GM12874 (cell line): ENCODE measurements around the gene SYNGR4.

Experiments used
- CTCF ChIP-seq: IDR thresholded peaks from 2 replicates; pipeline ENCODE4 v1.5.1; 2011; ENCODE audit warnings: low read depth, mild to moderate bottlenecking, control low read depth, low read length, moderate library complexity; ENCODE audit not compliant: insufficient read depth

SYNGR4 gene

GRCh38 chr19:48392860-48393558 is 28.8 kb downstream of the SYNGR4 start:
- TF ChIP-seq CTCF, result no peak

GRCh38 chr19:48393559-48394330 is 29.6 kb downstream of the SYNGR4 start, which contains the start of gene GRIN2D:
Gene GRIN2D (plus strand): TSS chr19:48393668. CDS start chr19:48398393, 4,725 bp downstream.
- no peak for TF ChIP-seq CTCF

DNA sequence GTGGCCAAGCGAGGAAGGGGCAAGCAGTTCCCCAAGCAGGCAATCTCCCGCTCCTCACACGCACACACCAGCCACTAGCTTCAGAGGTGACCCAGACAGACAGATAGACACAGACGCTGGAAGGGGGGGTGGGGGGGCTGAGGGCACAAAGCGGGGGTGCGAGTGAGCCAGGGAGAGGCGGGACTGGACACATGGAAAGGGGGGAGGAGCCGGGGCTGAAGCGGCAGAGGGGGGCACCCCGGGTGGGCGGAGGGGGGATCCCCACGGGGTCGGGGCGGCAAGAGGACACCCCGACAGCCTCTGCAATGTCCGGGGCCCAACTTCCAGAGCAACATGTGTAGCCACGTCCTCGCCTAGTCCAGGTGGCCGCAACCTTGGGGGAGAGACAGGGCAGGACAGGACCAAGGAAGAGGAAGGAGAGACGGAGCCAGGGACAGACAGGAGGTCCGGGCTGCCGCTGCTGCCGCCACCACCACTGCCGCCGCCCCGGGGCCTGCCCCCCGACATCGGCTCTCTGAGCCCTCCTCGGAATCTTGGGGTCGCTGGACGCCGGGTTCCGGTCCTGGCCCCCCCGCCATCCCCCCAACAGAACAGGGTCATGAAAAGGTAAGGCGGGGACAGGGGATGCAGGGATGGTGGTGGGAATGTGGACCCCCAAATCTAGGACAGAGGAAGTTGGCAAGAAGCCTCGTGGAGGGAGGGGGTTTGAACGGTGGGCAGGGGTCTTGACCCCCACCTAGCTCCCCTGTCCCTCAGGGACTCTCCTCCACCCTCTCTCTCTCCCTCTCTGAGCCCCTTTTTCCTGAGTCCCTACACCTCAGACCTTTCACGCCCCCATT is 30.4 kb downstream of the SYNGR4 start:
- TF ChIP-seq CTCF, result no peak

- TF ChIP-seq CTCF, result no peak
Observed at GRCh38 chr19:48395170-48395455, 30.9 kb downstream of the SYNGR4 start.

DNA sequence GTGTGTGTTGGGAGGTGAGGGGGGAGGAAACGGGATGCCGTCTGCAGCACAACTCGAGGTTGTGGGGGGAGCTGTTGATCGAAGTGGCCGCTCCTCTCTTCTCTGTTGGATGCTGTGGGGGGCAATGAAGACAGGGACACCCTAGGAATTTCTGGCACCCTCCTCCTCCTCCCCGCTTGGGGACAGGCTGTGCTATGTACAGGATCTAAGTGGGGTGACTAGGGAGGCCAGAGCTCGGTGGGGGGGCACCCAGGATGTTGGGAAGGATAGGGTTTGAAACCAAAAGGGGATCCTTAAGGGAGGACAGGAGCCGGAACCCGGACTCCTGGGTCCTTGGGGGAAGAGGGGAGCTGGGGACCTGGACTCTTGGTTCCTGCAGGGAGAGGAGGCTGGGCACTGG is 31.3 kb downstream of the SYNGR4 start:
- no peak for TF ChIP-seq CTCF

- TF ChIP-seq CTCF, result no peak
Observed at GRCh38 chr19:48396016-48396823, 32.1 kb downstream of the SYNGR4 start.
